HFFc6 (cell line): Measurements from ENCODE around the gene MRPL38. TPM values are rescaled to one million over a fixed set of nuclear protein-coding genes. Genes with fewer than 3 reads are reported as not detected.

ENCODE experiments used
- DNase-seq: peaks from one replicate; pipeline ENCODE4 v3.0.0-alpha.2; 2018
- H3K27ac Mint-ChIP-seq: 2 replicates; pipeline ENCODE4 v1.8.0; 2020; ENCODE audit warnings: mild to moderate bottlenecking, mixed read lengths
- H3K27me3 Mint-ChIP-seq: 2 replicates; pipeline ENCODE4 v1.8.0; 2021; ENCODE audit warnings: mild to moderate bottlenecking, moderate library complexity, mixed read lengths; ENCODE audit not compliant: insufficient read depth
- H3K36me3 Mint-ChIP-seq: 2 replicates; pipeline ENCODE4 v1.8.0; 2021; ENCODE audit warnings: low read depth, mixed read lengths
- H3K4me1 Mint-ChIP-seq: 2 replicates; pipeline ENCODE4 v1.8.0; 2020; ENCODE audit warnings: low read depth, mixed read lengths
- H3K4me3 Mint-ChIP-seq: 2 replicates; pipeline ENCODE4 v1.8.0; 2020; ENCODE audit warnings: mild to moderate bottlenecking, moderate library complexity, mixed read lengths
- H3K9me3 Mint-ChIP-seq: 2 replicates; pipeline ENCODE4 v1.8.0; 2020; ENCODE audit warnings: mild to moderate bottlenecking, mixed read lengths
- total RNA-seq, 6 experiments: library from RNA; stranded (reverse); fragmentation: NEBNext Ultra II Directional; extraction: Animal tissue kit (Norgen Biotek cat#: 25700); gene quantifications; 2 replicates in 1 of 6; 3 replicates in 5 of 6; pipeline ENCODE4 v1.2.3, GENCODE V29; 2021
- TF ChIP-seq, protein P1 (sequence below): fragments of 200-600 bp; sonication (generic); IDR thresholded peaks from 2 replicates; pipeline ENCODE4 v1.5.0; 2021; ENCODE audit warnings: antibody characterized with exemption, mild to moderate bottlenecking

MRPL38 gene
- total RNA-seq, 6 experiments from 2014 or later, result 64.9 to 89.8 (median 70.3) TPM

DNA sequence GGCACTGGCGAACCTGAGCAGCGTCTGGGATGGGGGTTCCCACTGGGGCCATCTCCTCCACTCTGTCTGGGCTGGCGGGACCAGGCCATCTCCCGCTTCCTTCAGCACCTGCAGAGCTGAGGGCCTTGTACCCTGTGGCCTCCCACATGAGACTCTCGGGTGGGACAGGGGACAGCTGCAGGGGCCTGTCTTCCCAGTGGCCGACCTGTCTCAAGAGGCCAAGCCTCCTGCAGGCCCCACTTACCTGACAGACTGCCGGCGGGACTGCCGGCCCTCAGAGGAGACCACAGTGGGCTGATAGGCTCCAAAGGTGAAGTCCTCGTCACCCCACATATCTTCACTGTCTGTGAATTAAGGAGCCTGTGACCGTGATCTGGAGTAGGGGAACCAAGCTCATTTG lies 20.4 kb upstream of the MRPL38 start:
- no peak for DNase-seq
- no peak overlapping the region for H3K27ac Mint-ChIP-seq
- H3K4me1 Mint-ChIP-seq, result peaks cover 6% of the 10 kb centered on the region; the same call in 1 of the 2 replicates
- no peak overlapping the region for H3K4me3 Mint-ChIP-seq
- H3K36me3 Mint-ChIP-seq, result no peaks in the 10 kb centered on the region; the same call in 1 of the 2 replicates
- no peaks in the 10 kb centered on the region for H3K9me3 Mint-ChIP-seq
- H3K27me3 Mint-ChIP-seq, result no peaks in the 10 kb centered on the region; the same call in 1 of the 2 replicates
- TF ChIP-seq, protein P1, sequence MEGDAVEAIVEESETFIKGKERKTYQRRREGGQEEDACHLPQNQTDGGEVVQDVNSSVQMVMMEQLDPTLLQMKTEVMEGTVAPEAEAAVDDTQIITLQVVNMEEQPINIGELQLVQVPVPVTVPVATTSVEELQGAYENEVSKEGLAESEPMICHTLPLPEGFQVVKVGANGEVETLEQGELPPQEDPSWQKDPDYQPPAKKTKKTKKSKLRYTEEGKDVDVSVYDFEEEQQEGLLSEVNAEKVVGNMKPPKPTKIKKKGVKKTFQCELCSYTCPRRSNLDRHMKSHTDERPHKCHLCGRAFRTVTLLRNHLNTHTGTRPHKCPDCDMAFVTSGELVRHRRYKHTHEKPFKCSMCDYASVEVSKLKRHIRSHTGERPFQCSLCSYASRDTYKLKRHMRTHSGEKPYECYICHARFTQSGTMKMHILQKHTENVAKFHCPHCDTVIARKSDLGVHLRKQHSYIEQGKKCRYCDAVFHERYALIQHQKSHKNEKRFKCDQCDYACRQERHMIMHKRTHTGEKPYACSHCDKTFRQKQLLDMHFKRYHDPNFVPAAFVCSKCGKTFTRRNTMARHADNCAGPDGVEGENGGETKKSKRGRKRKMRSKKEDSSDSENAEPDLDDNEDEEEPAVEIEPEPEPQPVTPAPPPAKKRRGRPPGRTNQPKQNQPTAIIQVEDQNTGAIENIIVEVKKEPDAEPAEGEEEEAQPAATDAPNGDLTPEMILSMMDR, result no peak

DNA sequence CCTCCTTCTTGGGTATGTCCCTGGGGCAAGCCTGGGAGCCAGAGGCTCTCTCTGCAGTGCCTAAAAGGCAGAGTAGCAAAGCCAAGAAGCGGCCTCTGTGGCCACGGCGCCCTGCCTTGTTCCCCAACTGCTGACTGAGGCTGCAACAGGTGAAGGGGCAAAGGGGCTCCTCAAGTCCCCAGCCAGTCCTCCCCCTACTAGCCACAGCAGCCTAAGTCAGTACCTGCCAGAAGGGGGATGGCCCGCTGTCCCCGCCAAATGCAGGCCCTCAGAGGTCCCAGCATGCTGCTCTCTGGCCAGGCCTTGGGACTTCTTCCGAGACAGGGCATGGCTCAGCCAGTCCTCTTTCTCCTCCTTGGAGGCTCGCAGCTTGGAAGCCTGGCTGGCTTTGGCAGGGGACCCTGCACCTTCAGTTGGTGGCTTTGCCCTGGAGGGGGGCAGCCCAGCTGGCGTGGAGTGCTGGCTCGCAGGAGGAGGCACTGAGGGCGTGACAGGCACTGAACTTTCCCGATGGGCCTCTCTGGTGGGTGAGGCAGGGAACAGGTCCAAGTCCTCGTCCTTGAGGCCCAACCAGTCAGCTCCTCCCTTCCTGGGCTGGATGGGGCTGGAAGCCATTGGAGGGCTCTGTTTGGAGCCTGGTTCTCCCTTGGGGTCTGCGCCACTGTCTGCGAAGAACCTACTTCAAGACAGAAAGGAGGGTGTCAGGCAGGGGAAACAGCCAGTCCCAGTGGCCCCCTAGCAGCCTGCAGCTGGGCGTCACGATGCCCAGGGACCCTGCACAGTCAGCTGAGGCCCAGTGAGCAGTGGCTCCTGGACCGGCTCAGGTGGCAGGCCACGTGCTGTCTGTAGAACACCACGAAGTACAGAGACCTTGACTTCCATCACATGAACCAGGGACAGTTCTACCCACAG lies 18.5 kb upstream of the MRPL38 start:
- Mint-ChIP-seq H3K36me3 (no peaks in the 10 kb centered on the region; the same call in 1 of the 2 replicates), H3K4me3 (no peak overlapping the region), H3K27ac (no peak overlapping the region), H3K27me3 (no peaks in the 10 kb centered on the region; the same call in 1 of the 2 replicates), H3K4me1 (peaks cover 6% of the 10 kb centered on the region; the same call in 1 of the 2 replicates), H3K9me3 (no peaks in the 10 kb centered on the region)
- no peak for DNase-seq
- TF ChIP-seq, protein P1, result no peak

DNA sequence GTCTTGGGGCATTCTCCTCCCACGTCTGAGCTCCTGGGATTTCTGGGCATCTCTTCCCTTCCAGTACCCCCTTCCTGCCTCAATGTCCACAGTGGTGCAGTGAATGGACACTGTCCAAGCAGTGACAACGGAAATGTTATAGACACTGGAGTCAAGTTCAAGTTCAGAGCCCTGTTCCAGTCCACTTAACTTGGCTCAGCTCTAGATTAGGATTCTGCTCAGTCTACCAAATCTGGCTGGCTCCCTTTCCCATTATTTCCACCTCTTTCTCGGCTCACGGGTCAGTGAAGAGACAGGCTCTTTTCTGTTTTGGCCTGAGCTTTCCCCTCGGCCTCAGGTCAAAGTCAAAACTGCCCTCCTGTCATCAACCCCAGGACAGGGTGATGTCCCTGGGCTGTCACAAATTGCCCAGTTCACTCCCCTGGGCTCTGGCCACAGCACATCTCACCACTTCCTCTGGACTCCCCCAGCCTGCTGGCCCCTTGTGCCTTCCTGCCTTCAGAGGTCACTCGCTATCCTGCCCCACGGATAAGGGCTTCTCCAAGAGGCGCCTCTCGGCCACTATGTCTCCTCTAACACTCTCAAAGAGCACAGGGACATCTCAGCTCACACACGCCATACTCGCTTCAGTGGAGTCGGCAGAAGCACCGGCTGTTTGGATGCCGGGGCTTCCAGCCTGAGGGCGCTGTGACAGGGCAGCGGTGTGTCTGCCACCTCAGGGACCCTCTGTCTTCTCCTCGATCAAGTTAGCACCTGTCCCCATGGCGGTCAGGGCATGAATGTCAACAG lies 17.7 kb upstream of the MRPL38 start:
- 0 out of 2 replicates have a peak, but pooled peaks cover under 1% of the 10 kb centered on the region for H3K36me3 Mint-ChIP-seq
- no peaks in the 10 kb centered on the region; the same call in 1 of the 2 replicates for H3K4me1 Mint-ChIP-seq
- H3K27me3 Mint-ChIP-seq, result no peaks in the 10 kb centered on the region; the same call in none of the 2 replicates
- no peak overlapping the region for H3K27ac Mint-ChIP-seq
- no peak for DNase-seq
- TF ChIP-seq, protein P1, result no peak
- H3K9me3 Mint-ChIP-seq, result no peaks in the 10 kb centered on the region
- no peak overlapping the region for H3K4me3 Mint-ChIP-seq

DNA sequence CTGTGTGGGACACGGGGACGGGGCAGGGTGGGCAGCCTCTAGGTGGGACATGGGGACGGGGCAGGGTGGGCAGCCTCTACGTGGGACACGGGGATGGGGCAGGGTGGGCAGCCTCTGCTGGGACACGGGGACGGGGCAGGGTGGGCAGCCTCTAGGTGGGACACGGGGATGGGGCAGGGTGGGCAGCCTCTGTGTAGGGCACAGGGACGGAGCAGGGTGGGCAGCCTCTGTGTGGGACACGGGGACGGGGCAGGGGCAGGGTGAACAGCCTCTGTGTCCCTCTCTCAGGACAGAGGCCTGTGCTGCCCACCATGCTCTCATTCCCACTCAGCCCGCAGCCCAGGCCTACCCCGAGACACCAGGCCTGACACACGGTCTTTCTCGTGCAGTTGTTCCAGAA lies 16.9 kb upstream of the MRPL38 start:
- no peak for DNase-seq
- no peak overlapping the region for H3K4me3 Mint-ChIP-seq
- H3K27ac Mint-ChIP-seq, result no peak overlapping the region
- no peaks in the 10 kb centered on the region for H3K4me1 Mint-ChIP-seq
- H3K9me3 Mint-ChIP-seq, result no peaks in the 10 kb centered on the region
- TF ChIP-seq, protein P1, result no peak
- H3K36me3 Mint-ChIP-seq, result 0 out of 2 replicates have a peak, but pooled peaks cover 4% of the 10 kb centered on the region
- H3K27me3 Mint-ChIP-seq, result peaks cover 1% of the 10 kb centered on the region

DNA sequence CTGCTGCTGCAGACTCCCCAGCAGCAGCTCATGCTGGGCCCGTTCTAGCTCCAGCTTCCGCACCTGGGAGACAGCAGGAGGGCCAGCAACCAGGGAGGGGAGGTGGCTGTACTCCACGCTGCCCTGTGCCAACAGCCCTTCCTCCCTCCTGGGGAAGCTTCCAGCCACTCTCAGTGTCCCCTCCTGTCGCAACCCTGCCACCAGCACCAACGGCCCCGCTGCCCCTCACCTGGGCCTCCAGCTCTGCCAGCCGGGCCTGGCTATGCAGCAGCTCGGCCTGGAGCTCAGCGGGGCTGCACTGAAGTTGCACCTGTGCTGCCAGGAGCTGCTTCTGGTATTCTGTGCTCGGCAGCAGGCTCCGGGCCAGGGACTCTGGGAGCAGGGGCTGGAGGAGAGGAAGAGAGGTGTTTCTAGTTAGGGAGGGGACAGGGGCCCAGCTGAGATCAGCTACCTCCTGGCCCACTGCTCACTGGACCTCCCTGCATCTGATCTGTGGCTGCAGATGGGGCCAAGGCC lies 15.4 kb upstream of the MRPL38 start:
- 0 out of 2 replicates have a peak, but pooled peaks cover 4% of the 10 kb centered on the region for H3K36me3 Mint-ChIP-seq
- no peak overlapping the region for H3K27ac Mint-ChIP-seq
- TF ChIP-seq, protein P1, result no peak
- H3K27me3 Mint-ChIP-seq, result peaks cover 1% of the 10 kb centered on the region
- no peak for DNase-seq
- no peaks in the 10 kb centered on the region for H3K9me3 Mint-ChIP-seq
- no peak overlapping the region for H3K4me3 Mint-ChIP-seq
- H3K4me1 Mint-ChIP-seq, result no peaks in the 10 kb centered on the region
